Measurements from ENCODE around the gene KLK13.

KLK13 gene

GRCh38 chr19:51097166-51097738 lies 32.4 kb upstream of the KLK13 start:
- no peak for TF ChIP-seq TCF12 (IDR thresholded peaks at IDR 0.05; ENCODE audit: low read depth)
- TF ChIP-seq CREB1 (IDR thresholded peaks at IDR 0.05; ENCODE audit: low read depth), result no peak
- peak; percentile 31; the same call in 1 of the 2 replicates for TF ChIP-seq RAD21 (IDR thresholded peaks at IDR 0.05; ENCODE audit: low read depth)

GRCh38 chr19:51096473-51097165 lies 31.7 kb upstream of the KLK13 start:
- TF ChIP-seq CEBPB (IDR thresholded peaks at IDR 0.05), result no peak
- no peak for TF ChIP-seq CREB1 (IDR thresholded peaks at IDR 0.05; ENCODE audit: low read depth)
- no peak for TF ChIP-seq YY1 (IDR thresholded peaks at IDR 0.05; ENCODE audit: low read depth)
- no peak for TF ChIP-seq RAD21 (IDR thresholded peaks at IDR 0.05; ENCODE audit: low read depth)
- TF ChIP-seq REST (IDR thresholded peaks at IDR 0.05; ENCODE audit: low read depth), result no peak
- TF ChIP-seq EGR1 (IDR thresholded peaks at IDR 0.05), result no peak
- no peak for TF ChIP-seq NFIC (IDR thresholded peaks at IDR 0.05)
- no peak for TF ChIP-seq MAX (IDR thresholded peaks at IDR 0.05)
- no peak for TF ChIP-seq EP300 (IDR thresholded peaks at IDR 0.05; ENCODE audit: borderline replicate concordance)
- no peak for TF ChIP-seq TEAD4 (IDR thresholded peaks at IDR 0.05)
- no peak for TF ChIP-seq TAF1 (IDR thresholded peaks at IDR 0.05; ENCODE audit: low read depth)
- no peak for TF ChIP-seq TCF12 (IDR thresholded peaks at IDR 0.05; ENCODE audit: low read depth)
- TF ChIP-seq FOXM1 (IDR thresholded peaks at IDR 0.05; ENCODE audit: borderline replicate concordance, low read depth), result no peak
- no peak for TF ChIP-seq USF1 (IDR thresholded peaks at IDR 0.05)

- TF ChIP-seq TCF12 (IDR thresholded peaks at IDR 0.05; ENCODE audit: low read depth), result no peak
- peak; percentile 55 for TF ChIP-seq RAD21 (IDR thresholded peaks at IDR 0.05; ENCODE audit: low read depth)
Observed at GRCh38 chr19:51094696-51095279, 29.9 kb upstream of the KLK13 start.

GRCh38 chr19:51093510-51094345 lies 28.8 kb upstream of the KLK13 start:
- TF ChIP-seq NFIC (IDR thresholded peaks at IDR 0.05) (no peak), MAX (IDR thresholded peaks at IDR 0.05) (no peak), REST (IDR thresholded peaks at IDR 0.05; ENCODE audit: low read depth) (no peak), TCF12 (IDR thresholded peaks at IDR 0.05; ENCODE audit: low read depth) (no peak), FOXM1 (IDR thresholded peaks at IDR 0.05; ENCODE audit: borderline replicate concordance, low read depth) (no peak), RAD21 (IDR thresholded peaks at IDR 0.05; ENCODE audit: low read depth) (no peak)

GRCh38 chr19:51093101-51093500 lies 28.2 kb upstream of the KLK13 start:
- TF ChIP-seq YY1 (IDR thresholded peaks at IDR 0.05; ENCODE audit: low read depth), result no peak
- TF ChIP-seq RAD21 (IDR thresholded peaks at IDR 0.05; ENCODE audit: low read depth), result no peak
- TF ChIP-seq CEBPB (IDR thresholded peaks at IDR 0.05), result no peak
- TF ChIP-seq MAX (IDR thresholded peaks at IDR 0.05), result no peak
- TF ChIP-seq NFIC (IDR thresholded peaks at IDR 0.05), result no peak
- TF ChIP-seq EGR1 (IDR thresholded peaks at IDR 0.05), result no peak
- TF ChIP-seq CREB1 (IDR thresholded peaks at IDR 0.05; ENCODE audit: low read depth), result no peak
- TF ChIP-seq FOXM1 (IDR thresholded peaks at IDR 0.05; ENCODE audit: borderline replicate concordance, low read depth), result no peak
- TF ChIP-seq TCF12 (IDR thresholded peaks at IDR 0.05; ENCODE audit: low read depth), result no peak
- no peak for TF ChIP-seq ZBTB7A (IDR thresholded peaks at IDR 0.05; ENCODE audit: low read depth)
- TF ChIP-seq TAF1 (IDR thresholded peaks at IDR 0.05; ENCODE audit: low read depth), result no peak
- TF ChIP-seq USF1 (IDR thresholded peaks at IDR 0.05), result no peak
- TF ChIP-seq EP300 (IDR thresholded peaks at IDR 0.05; ENCODE audit: borderline replicate concordance), result no peak
- TF ChIP-seq TEAD4 (IDR thresholded peaks at IDR 0.05), result no peak
- no peak for TF ChIP-seq REST (IDR thresholded peaks at IDR 0.05; ENCODE audit: low read depth)
